Measurements from ENCODE around the gene TLE3.

DNA sequence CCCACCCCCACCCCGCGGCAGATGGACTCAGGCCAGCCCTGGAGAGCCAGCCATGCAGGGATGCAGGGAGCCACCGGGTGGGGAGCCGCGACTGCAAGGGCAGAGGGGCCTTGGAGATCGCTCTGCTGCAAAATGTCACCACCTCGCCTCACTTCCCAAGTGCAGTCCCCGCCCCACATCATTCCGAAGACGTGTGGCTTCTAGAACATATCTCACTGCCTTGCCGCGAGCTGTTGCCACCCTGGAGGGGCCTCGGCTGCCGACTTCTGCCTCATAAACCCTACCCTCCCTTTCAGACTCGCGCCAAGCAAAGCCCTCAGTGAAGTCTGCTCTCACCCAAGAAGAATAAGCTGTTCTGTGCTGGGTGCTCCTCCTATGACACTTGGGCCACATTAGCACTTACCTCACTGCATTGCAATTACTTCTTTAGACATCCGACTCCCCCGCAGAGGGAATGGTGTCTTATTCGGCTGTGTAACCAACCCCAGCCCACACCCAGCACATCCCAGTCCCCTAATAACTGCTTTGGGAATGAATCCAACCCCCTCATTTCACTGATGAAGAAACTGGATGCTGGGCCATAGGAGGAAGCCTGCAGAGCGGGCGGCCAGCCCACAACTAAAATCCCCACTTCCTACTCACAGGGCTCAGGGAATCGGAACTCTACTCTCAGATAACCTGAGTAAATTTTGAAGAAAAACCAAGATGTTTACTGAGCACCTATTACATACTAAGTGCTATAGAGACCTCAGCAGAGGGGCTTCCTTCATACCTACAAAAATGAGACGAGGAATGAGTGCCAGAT is 8.6 kb downstream of the TLE3 start:
- TF ChIP-seq EP300 (IDR thresholded peaks at IDR 0.05) = no peak
- TF ChIP-seq, protein P1, sequence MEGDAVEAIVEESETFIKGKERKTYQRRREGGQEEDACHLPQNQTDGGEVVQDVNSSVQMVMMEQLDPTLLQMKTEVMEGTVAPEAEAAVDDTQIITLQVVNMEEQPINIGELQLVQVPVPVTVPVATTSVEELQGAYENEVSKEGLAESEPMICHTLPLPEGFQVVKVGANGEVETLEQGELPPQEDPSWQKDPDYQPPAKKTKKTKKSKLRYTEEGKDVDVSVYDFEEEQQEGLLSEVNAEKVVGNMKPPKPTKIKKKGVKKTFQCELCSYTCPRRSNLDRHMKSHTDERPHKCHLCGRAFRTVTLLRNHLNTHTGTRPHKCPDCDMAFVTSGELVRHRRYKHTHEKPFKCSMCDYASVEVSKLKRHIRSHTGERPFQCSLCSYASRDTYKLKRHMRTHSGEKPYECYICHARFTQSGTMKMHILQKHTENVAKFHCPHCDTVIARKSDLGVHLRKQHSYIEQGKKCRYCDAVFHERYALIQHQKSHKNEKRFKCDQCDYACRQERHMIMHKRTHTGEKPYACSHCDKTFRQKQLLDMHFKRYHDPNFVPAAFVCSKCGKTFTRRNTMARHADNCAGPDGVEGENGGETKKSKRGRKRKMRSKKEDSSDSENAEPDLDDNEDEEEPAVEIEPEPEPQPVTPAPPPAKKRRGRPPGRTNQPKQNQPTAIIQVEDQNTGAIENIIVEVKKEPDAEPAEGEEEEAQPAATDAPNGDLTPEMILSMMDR (IDR thresholded peaks at IDR 0.05) = no peak
- no peak for TF ChIP-seq POLR2A (IDR thresholded peaks at IDR 0.05)
- TF ChIP-seq POLR2AphosphoS5 (IDR thresholded peaks at IDR 0.05) = no peak
